RWPE2 (cell line): Measurements from ENCODE around the gene PHLDA2.

Experiments
- ATAC-seq: fragments of 200-7000 bp; cut with Tn5 transposase; 3 replicates; pipeline ENCODE4 v1.9.1; 2021; ENCODE audit warnings: low read depth
- DNase-seq: peaks from one replicate; pipeline ENCODE4 v3.0.0-alpha.2; 2020; ENCODE audit warnings: low spot score
- H3K27ac ChIP-seq: fragments of 450-650 bp; 2 replicates; pipeline ENCODE4 v1.5.1; 2017; ENCODE audit warnings: mild to moderate bottlenecking; ENCODE audit not compliant: poor library complexity, severe bottlenecking
- H3K27me3 ChIP-seq: fragments of 250-450 bp; sonication (Bioruptor Pico); 2 replicates; pipeline ENCODE4 v1.5.1; 2021; ENCODE audit warnings: mild to moderate bottlenecking, moderate library complexity; ENCODE audit not compliant: insufficient read depth, poor library complexity, severe bottlenecking
- H3K36me3 ChIP-seq: fragments of 250-450 bp; sonication (Bioruptor Pico); 2 replicates; pipeline ENCODE4 v1.5.1; 2020; ENCODE audit warnings: low read depth, mild to moderate bottlenecking, moderate library complexity
- H3K4me1 ChIP-seq: fragments of 250-450 bp; sonication (Bioruptor Pico); 2 replicates; pipeline ENCODE4 v1.5.1; 2021; ENCODE audit warnings: mild to moderate bottlenecking, moderate library complexity; ENCODE audit not compliant: insufficient read depth, poor library complexity, severe bottlenecking
- H3K4me3 ChIP-seq: fragments of 250-450 bp; sonication (Bioruptor Pico); 2 replicates; pipeline ENCODE4 v1.5.1; 2021; ENCODE audit warnings: mild to moderate bottlenecking, moderate library complexity; ENCODE audit not compliant: severe bottlenecking
- H3K9me3 ChIP-seq: fragments of 250-450 bp; sonication (Bioruptor Pico); 2 replicates; pipeline ENCODE4 v1.5.1; 2021; ENCODE audit warnings: mild to moderate bottlenecking, moderate library complexity; ENCODE audit not compliant: severe bottlenecking
- CTCF ChIP-seq: fragments of 450-650 bp; IDR thresholded peaks from one replicate; pipeline ENCODE4 v1.5.1; 2017; ENCODE audit warnings: mild to moderate bottlenecking, moderate library complexity; ENCODE audit not compliant: poor library complexity, severe bottlenecking

The PHLDA2 gene

GRCh38 chr11:2928605-2929530 is at the start of gene PHLDA2:
Gene PHLDA2 (minus strand): TSS chr11:2929420. CDS start chr11:2929364, 56 bp downstream.
- Histone ChIP-seq H3K36me3 (peaks cover 22% of the 10 kb centered on the region), H3K4me1 (peaks cover 18% of the 10 kb centered on the region), H3K4me3 (peak within 1 kb of the TSS; percentile 78), H3K27me3 (no peaks in the 10 kb centered on the region), H3K27ac (peak within 1 kb of the TSS; percentile 93), H3K9me3 (no peaks in the 10 kb centered on the region)
- DNase-seq (peak; percentile 79), ATAC-seq (peak; percentile 1; the same call in 2 of the 3 replicates)
- no peak for TF ChIP-seq CTCF

GRCh38 chr11:2977113-2977512 is 47.9 kb upstream of the PHLDA2 start:
- ATAC-seq, result no peak
- peaks cover 11% of the 10 kb centered on the region for H3K4me1 ChIP-seq
- H3K27me3 ChIP-seq, result no peaks in the 10 kb centered on the region
- H3K9me3 ChIP-seq, result no peaks in the 10 kb centered on the region
- TF ChIP-seq CTCF, result no peak
- no peak for DNase-seq
- H3K27ac ChIP-seq, result no peak overlapping the region
- H3K4me3 ChIP-seq, result no peak overlapping the region
- peaks cover 90% of the 10 kb centered on the region for H3K36me3 ChIP-seq

GRCh38 chr11:2976294-2977063 is 47.3 kb upstream of the PHLDA2 start:
- H3K4me1 ChIP-seq, result peaks cover 11% of the 10 kb centered on the region
- DNase-seq, result no peak
- peaks cover 91% of the 10 kb centered on the region for H3K36me3 ChIP-seq

GRCh38 chr11:2975594-2975993 is 46.4 kb upstream of the PHLDA2 start:
- Histone ChIP-seq H3K36me3 (peaks cover 98% of the 10 kb centered on the region), H3K9me3 (no peaks in the 10 kb centered on the region), H3K27me3 (no peaks in the 10 kb centered on the region), H3K27ac (no peak overlapping the region), H3K4me3 (no peak overlapping the region), H3K4me1 (peaks cover 8% of the 10 kb centered on the region)
- DNase-seq, result no peak
- ATAC-seq, result peak; percentile 78
- TF ChIP-seq CTCF, result peak; percentile 62

More at GRCh38 chr11:2976294-2977063, 47.3 kb upstream of the PHLDA2 start:
- Histone ChIP-seq H3K9me3 (no peaks in the 10 kb centered on the region), H3K27ac (no peak overlapping the region), H3K27me3 (no peaks in the 10 kb centered on the region), H3K4me3 (no peak overlapping the region)
- no peak for TF ChIP-seq CTCF
- ATAC-seq, result no peak
